Hematopoietic multipotent progenitor cell treated with erythropoietin and hydrocortisone succinate and interleukin-3 and kit ligand, for 8 days (in vitro differentiated cells): ENCODE results near the gene KEL.

Source experiments
- DNase-seq: peaks from one replicate; pipeline ENCODE4 v3.0.0-alpha.2; 2015

KEL gene

DNA sequence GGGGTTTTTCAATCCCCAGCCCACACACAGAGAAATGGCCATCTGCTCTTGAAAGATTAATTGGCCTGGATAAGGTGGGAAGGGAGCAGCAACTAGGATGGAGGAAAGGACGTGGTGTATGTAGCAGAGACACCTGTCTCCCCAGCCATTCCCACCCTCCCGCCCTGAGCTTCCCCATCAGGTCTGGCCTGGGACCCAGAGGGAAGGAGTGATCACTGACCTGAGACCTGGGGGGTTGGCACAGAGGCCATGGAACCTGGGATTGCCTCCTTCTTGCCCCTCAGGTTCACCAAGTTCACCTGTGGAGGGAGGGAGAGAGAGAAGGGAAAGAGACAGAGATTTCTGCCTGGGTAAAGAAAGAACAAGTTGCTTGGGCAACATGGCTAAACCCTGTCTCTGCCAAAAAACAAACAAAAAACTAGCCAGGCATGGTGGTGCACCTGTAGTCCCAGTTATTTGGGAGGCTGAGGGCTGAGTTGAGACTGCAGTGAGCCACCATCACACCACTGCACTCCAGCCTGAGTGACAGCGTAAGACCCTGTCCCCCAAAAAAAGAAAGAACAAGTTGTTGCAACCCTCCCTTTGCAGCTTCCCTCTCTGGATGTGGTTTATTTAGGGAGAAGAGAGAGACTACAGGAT lies 65.3 kb downstream of the KEL start:
- DNase-seq, result no peak

DNA sequence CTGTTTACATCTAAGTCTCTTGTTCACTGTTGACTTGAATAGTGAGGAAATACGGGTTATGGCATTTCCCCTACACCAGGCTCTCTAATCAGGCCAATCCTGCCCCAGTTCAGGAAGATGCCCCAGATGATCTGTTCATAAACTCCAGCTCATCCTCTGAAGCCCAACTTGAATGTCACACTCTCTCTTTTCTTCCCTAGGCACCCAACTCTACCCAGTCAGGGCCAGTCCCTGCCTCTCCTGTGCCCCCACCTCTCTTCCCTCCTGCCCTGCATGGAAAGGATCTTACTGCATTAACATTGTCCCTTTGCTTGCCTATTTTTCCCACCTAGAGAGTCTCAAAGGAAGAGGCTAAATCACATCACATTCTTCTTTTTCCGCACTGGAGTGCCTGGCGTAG lies 66.0 kb downstream of the KEL start:
- no peak for DNase-seq

DNA sequence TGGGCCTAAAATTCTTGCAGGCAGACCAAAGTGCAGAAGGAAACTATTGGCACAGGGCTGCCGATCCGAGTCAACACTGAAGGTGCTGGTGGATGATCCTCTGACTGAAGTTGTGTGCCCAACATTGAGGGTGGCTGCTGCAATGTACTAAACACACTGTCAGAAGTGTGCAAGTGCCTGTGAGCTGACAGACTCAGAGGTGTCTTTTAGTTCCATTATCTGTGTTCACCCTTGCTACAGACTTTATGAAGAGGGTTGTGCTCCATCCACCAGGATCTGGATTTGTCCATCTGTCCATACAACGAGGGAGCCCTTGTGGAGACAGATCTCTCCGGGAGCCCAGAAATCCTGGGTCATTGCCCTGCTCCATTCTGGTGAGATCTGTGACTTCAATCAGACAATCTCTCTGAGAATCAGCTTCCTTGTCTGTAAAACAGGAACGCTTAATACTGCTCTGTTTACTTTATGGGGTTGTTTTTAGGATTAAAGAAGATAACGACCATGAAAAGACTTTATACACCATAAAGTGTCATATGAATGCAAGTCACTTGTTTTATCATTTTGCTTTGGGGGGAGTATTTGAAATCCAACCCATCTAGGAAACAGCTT lies 67.1 kb downstream of the KEL start:
- DNase-seq, result no peak

DNA sequence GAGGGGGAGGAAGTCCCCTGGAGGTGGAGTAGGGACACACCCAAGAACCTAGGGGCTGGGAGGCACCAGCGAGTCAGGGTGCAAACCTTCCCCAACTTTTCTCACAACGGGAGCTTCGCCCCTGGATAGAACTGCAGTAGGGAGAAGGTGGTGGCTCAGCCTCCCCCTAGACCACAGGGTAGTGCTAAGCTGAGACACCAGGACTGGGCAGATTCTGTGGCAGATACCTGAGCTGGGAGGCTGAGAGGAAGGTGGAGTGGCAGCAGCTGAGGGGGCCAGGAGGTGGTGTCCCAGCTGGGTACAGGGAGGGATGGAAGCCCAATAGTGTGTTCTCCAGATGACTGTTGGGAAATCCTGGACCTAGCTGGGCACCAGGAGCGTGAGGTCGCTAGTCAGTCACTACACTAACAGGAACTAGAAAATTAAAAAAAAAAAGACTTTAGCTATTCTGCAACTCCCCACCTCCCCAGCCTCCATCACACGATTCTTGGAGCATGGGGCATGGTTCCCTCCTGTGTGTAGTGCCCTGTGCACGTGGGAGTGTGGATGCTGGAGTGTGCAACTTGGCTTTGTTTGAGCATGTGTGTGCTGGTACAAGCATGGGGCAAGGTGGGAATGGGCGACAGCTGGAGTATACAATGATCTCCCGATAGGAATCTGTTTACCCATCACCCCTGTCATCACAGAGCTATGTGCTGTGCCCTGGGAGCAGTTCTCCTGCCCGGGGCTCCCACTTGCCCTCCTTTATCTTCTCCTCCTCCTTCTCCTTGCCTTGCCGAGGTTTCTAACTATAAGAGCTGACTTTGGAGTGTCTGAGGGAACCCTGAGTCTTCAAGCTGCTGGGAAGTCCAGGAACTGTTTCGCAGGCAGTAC lies 67.8 kb downstream of the KEL start:
- no peak for DNase-seq

DNA sequence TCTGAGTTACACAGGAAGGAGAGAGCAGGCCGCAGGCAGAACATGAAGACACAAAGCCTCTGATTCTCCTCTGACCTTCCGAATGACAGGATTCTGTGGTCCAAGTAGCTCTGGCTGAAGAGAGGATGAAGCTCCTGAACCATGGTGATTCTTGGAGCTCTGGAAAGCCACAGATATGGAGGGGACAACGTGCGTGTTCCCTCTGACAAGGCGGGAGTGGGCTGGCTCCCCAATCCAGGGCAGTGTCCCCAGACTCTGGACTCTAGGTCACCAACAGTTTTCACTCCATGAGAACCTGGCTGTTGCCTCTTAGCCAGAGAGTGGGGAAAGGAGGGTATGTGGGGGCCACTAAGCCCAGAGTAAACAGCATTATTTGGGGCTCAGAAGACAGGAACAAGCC lies 69.2 kb downstream of the KEL start:
- no peak for DNase-seq

DNA sequence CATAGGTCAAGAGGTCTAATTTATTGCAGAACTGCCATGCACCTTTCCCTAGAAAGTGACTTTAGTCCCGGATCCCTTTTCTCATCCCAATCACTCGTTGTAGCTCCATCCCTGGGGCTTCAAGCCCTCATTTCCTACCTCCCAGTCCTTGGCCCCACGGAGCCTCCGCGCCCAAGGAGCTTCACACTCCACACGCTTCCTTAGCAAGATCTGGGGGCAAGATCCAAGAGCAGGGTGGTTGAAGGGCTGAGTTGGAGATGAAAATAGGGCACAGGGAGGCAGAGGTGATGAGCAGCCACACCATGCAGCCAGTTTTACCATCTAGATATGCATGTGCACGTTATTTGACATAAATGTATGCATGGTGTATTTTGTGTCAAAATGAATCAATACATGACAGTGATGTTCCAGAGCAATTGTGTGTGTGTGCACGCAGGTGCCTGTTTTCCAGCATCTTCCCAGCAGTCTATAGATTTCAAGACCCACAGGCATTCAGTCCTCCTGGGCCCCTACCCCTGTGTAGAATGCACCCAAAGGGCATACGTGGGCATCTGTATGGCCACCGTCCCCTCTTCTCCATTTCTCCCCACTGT lies 70.6 kb downstream of the KEL start:
- no peak for DNase-seq
